Mucosa of stomach (tissue), 1 donor: ENCODE data around the gene ZNF841.
A peak's percentile ranks its signal among the peaks of the same experiment; 100 is the strongest.

Experiments
- H3K27me3 ChIP-seq: one replicate; pipeline ENCODE4 v1.7.0; 2013; ENCODE audit warnings: mild to moderate bottlenecking, low read length; ENCODE audit not compliant: control insufficient read depth, insufficient read depth
- H3K36me3 ChIP-seq: one replicate; pipeline ENCODE4 v1.7.0; 2013; ENCODE audit warnings: low read length; ENCODE audit not compliant: control insufficient read depth, insufficient read depth
- H3K4me1 ChIP-seq: one replicate; pipeline ENCODE4 v1.7.0; 2013; ENCODE audit warnings: mild to moderate bottlenecking, low read length; ENCODE audit not compliant: control insufficient read depth, insufficient read depth
- H3K4me3 ChIP-seq: one replicate; pipeline ENCODE4 v1.7.0; 2013; ENCODE audit warnings: low read length
- H3K9ac ChIP-seq: one replicate; pipeline ENCODE4 v1.7.0; 2013; ENCODE audit warnings: mild to moderate bottlenecking, low read length, moderate library complexity
- H3K9me3 ChIP-seq: one replicate; pipeline ENCODE4 v1.7.0; 2013; ENCODE audit warnings: mild to moderate bottlenecking, low read length, moderate library complexity; ENCODE audit not compliant: control insufficient read depth
- donor health status: Pancreatic carcinoma.

Gene ZNF841

GRCh38 chr19:52095172-52096014 is at the start of gene ZNF841:
ZNF841 (minus strand) TSS chr19:52095765; CDS start chr19:52084801, 10,964 bp downstream.
- H3K9me3 ChIP-seq: no peaks in the 10 kb centered on the region
- no peaks in the 10 kb centered on the region for H3K27me3 ChIP-seq
- no peaks in the 10 kb centered on the region for H3K36me3 ChIP-seq
- H3K4me1 ChIP-seq: peaks cover 8% of the 10 kb centered on the region
- peak within 1 kb of the TSS; percentile 78 for H3K4me3 ChIP-seq
- H3K9ac ChIP-seq: peak within 1 kb of the TSS; percentile 91

- H3K27me3 ChIP-seq: no peaks in the 10 kb centered on the region
- peaks cover 13% of the 10 kb centered on the region for H3K4me1 ChIP-seq
- no peaks in the 10 kb centered on the region for H3K36me3 ChIP-seq
- H3K4me3 ChIP-seq: no peak overlapping the region
- H3K9ac ChIP-seq: no peak overlapping the region
- no peaks in the 10 kb centered on the region for H3K9me3 ChIP-seq
Measured at GRCh38 chr19:52142001-52142595, 46.5 kb upstream of the ZNF841 start.

GRCh38 chr19:52141203-52141602 is 45.6 kb upstream of the ZNF841 start:
- H3K36me3 ChIP-seq: no peaks in the 10 kb centered on the region
- no peaks in the 10 kb centered on the region for H3K27me3 ChIP-seq
- no peak overlapping the region for H3K9ac ChIP-seq
- no peak overlapping the region for H3K4me3 ChIP-seq
- H3K4me1 ChIP-seq: peaks cover 13% of the 10 kb centered on the region
- H3K9me3 ChIP-seq: no peaks in the 10 kb centered on the region

DNA sequence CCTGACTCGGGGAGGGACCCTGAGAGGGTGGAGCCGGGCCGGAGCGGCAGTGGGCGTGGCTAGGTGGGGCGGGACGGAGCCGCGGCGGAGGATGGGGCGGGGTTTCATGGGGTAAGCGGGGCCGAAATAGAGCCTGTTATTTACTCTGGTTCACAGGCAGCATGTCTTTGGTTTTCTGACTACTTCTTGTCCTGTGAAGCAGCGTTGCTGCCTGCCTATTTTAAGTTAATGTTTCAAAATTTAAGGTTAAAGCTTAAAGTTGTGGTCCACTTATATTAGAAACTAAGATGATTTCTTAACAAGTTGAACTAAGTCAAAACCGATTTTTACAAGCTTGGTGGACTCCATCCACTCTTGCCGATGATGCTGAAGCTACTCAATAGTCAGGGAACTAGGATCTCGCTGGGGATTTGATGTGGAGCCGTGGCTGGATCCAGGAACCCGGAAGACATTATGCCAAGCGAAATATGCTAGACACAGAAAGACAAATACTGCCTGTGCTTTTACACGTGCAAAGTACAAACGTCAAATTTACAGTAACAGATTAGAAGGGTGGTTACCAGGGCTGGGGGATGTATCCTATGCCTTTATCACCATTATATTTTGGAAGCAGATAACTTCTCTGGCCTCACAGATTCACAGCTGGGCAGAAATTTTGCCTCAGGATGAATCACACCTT is 44.6 kb upstream of the ZNF841 start:
- Histone ChIP-seq H3K4me1 (peaks cover 13% of the 10 kb centered on the region), H3K27me3 (no peaks in the 10 kb centered on the region), H3K36me3 (no peaks in the 10 kb centered on the region), H3K4me3 (peak overlapping the region; percentile 27), H3K9ac (peak overlapping the region; percentile 88), H3K9me3 (peaks cover 6% of the 10 kb centered on the region)

DNA sequence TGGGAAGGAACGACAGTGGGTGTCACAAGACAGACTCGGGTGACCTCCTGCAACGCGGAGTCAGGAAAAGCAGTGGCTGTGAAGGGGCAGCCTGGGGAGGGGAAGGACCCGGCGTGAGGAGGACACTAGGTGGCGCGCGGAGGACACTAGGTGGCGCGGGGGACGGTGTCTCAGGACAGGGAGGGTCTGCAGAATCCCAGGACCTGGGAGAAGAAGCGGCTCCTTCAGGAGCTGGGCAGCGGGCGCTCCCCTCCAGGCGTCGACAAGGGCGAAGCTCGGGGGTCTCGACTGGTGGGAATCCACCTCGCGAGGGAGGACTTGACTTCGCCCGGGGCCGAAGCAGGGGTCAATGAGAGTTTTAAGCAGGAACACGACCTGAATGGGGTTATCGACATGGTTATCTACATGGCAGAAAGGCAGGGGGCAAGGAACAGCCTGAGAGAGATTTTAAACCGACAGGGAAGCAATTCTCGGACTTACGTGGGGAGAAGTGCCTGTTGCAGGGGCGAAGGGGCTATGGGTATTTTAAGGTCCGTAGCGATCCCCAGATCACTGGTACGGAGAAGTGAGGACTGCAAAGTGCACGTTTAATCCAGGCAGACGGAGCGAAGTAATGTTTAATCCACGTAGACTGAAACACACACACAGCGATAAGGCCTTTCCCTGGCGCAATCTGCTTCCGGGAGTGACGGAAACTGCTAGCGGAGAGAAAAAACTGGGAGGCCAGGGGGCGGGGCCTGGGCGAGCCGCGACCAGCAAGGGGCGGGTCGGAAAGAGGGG is 43.9 kb upstream of the ZNF841 start, which contains the start of gene ZNF616:
Gene ZNF616 (minus strand): TSS at position 687 of the 780 bp plus-strand sequence. CDS start 9,426 bp downstream, outside the sequence.
- H3K9me3 ChIP-seq: peaks cover 10% of the 10 kb centered on the region
- peaks cover 13% of the 10 kb centered on the region for H3K4me1 ChIP-seq
- peak within 1 kb of the TSS; percentile 76 for H3K4me3 ChIP-seq
- no peaks in the 10 kb centered on the region for H3K27me3 ChIP-seq
- H3K9ac ChIP-seq: peak within 1 kb of the TSS; percentile 88
- H3K36me3 ChIP-seq: no peaks in the 10 kb centered on the region

GRCh38 chr19:52138983-52139251 is 43.4 kb upstream of the ZNF841 start:
- peaks cover 13% of the 10 kb centered on the region for H3K4me1 ChIP-seq
- peaks cover 13% of the 10 kb centered on the region for H3K9me3 ChIP-seq
- H3K4me3 ChIP-seq: peak overlapping the region; percentile 76
- no peaks in the 10 kb centered on the region for H3K27me3 ChIP-seq
- H3K9ac ChIP-seq: peak overlapping the region; percentile 88
- H3K36me3 ChIP-seq: no peaks in the 10 kb centered on the region

- H3K4me3 ChIP-seq: peak overlapping the region; percentile 76
- no peaks in the 10 kb centered on the region for H3K36me3 ChIP-seq
- H3K4me1 ChIP-seq: peaks cover 13% of the 10 kb centered on the region
- no peaks in the 10 kb centered on the region for H3K27me3 ChIP-seq
- H3K9me3 ChIP-seq: peaks cover 13% of the 10 kb centered on the region
- H3K9ac ChIP-seq: peak overlapping the region; percentile 88
Measured at GRCh38 chr19:52138278-52138982, 42.9 kb upstream of the ZNF841 start.

DNA sequence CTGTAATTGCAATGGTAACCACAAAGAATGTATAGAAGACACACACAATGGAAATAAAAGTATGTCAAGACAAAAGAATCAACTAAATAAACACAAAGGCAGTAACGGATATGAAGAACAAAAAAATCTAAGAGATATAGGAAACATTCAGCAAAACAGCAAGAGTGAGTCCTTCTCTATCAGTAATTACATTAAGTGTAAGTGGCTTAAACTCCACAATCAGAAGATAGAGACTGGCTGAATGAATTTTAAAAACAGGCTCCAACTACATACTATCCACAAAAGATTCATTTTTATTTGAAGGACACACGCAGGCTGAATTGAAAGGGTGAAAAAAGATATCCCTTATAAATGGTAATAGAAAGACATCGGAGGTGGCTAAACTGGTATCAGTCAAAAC is 24.7 kb upstream of the ZNF841 start:
- H3K27me3 ChIP-seq: no peaks in the 10 kb centered on the region
- H3K36me3 ChIP-seq: peaks cover 12% of the 10 kb centered on the region
- no peaks in the 10 kb centered on the region for H3K4me1 ChIP-seq
- H3K9ac ChIP-seq: no peak overlapping the region
- peaks cover 25% of the 10 kb centered on the region for H3K9me3 ChIP-seq
- no peak overlapping the region for H3K4me3 ChIP-seq

DNA sequence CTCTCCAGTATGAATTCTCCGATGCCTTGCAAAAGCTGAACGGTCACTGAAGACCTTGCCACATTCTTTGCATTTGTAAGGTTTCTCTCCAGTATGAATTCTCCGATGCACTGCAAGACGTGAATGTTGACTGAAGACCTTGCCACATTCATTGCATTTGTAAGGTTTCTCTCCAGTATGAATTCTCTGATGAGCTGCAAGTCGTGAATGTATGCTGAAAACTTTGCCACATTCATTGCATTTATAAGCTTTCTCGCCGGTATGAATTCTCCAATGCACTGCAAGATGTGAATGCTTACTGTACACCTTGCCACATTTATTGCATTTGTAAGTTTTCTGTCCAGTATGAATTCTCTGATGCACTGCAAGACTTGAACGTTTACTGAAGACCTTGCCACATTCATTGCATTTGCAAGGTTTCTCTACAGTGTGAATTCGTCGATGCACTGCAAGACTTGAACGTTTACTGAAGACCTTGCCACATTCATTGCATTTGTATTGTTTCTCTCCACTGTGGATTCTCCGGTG is 20.0 kb upstream of the ZNF841 start:
- Histone ChIP-seq H3K27me3 (no peaks in the 10 kb centered on the region), H3K9me3 (peaks cover 51% of the 10 kb centered on the region), H3K9ac (no peak overlapping the region), H3K36me3 (no peaks in the 10 kb centered on the region), H3K4me3 (no peak overlapping the region), H3K4me1 (no peaks in the 10 kb centered on the region)

DNA sequence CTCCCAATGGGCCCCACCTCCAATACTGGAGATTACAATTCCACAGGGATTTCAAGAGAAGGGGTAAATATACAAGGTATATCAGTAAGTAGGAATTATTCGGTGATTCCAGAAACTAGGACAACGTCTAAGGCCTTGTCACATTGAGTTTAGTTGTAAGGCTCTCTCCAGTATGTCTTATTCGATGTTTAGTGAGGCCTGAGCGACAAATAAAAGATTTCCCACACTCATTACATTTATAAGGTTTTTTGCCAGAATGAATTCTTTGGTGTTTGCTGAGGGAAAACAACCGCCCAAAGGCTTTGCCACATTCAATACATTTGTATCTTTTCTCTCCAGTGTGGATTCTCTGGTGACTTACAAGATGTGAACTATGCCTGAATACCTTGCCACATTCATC is 19.1 kb upstream of the ZNF841 start:
- Histone ChIP-seq H3K36me3 (no peaks in the 10 kb centered on the region), H3K27me3 (no peaks in the 10 kb centered on the region), H3K4me3 (no peak overlapping the region), H3K4me1 (no peaks in the 10 kb centered on the region), H3K9me3 (peaks cover 56% of the 10 kb centered on the region), H3K9ac (no peak overlapping the region)

DNA sequence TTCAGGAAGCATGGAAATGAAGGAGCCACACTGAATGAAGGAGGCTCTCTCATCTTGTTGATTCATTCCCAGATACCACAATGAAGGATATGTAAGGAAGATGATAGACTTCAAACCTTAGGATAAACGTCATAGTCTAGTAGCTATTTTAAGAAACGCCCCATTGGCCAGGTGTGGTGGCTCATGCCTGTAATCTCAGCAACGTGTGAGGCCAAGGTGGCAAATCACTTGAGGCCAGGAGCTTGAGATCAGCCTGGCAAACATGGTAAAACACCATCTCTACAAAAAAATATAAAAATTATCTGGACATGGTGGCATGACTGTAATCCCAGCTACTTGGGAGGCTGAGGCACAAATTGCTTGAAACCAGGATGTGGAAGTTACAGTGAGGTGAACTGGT is 17.1 kb upstream of the ZNF841 start:
- no peak overlapping the region for H3K9ac ChIP-seq
- no peak overlapping the region for H3K4me3 ChIP-seq
- H3K27me3 ChIP-seq: no peaks in the 10 kb centered on the region
- peaks cover 54% of the 10 kb centered on the region for H3K9me3 ChIP-seq
- no peaks in the 10 kb centered on the region for H3K4me1 ChIP-seq
- H3K36me3 ChIP-seq: no peaks in the 10 kb centered on the region
